Upper lobe of right lung (tissue), 1 donor: ENCODE results near the gene PIK3R4. TPM values are rescaled to one million over a fixed set of nuclear protein-coding genes. Genes with fewer than 3 reads are reported as not detected.
A peak's percentile ranks its signal among the peaks of the same experiment; 100 is the strongest.

Experiments used
- ATAC-seq: fragments of 200-7000 bp; cut with Tn5 transposase; one replicate; pipeline ENCODE4 v1.9.1; 2020; ENCODE audit warnings: mild to moderate bottlenecking, moderate library complexity
- DNase-seq: peaks from one replicate; pipeline ENCODE4 v3.0.0-alpha.2; 2020
- H3K27ac ChIP-seq: fragments of 200-600 bp; one replicate; pipeline ENCODE4 v1.8.0; 2022
- H3K27me3 ChIP-seq: fragments of 200-600 bp; one replicate; pipeline ENCODE4 v1.8.0; 2022; ENCODE audit warnings: mild to moderate bottlenecking
- H3K36me3 ChIP-seq: fragments of 200-600 bp; one replicate; pipeline ENCODE4 v1.8.0; 2022
- H3K4me1 ChIP-seq: fragments of 200-600 bp; one replicate; pipeline ENCODE4 v1.8.0; 2022
- H3K4me3 ChIP-seq: fragments of 200-600 bp; one replicate; pipeline ENCODE4 v1.8.0; 2022; ENCODE audit warnings: mild to moderate bottlenecking
- H3K9me3 ChIP-seq: fragments of 200-600 bp; one replicate; pipeline ENCODE4 v1.8.0; 2022
- CTCF ChIP-seq: fragments of 200-600 bp; IDR thresholded peaks from one replicate; pipeline ENCODE4 v1.8.0; 2022; ENCODE audit warnings: antibody characterized with exemption
- intact Hi-C: fragments of 100-400 bp; cut with DNase I; formaldehyde crosslinking; loops from one replicate; pipeline ENCODE4 v1.11.0; 2022
- total RNA-seq: library from RNA; stranded (reverse); fragmentation: NEBNext Ultra II Directional; extraction: Animal tissue kit (Norgen Biotek cat#: 25700); gene quantifications from one replicate; pipeline ENCODE4 v1.2.1, GENCODE V29; 2021
- donor health status: DM: no; HTN: yes; CAD: no; lungs with severe emphysema.

PIK3R4 gene
- total RNA-seq, 1 donor from 2014 or later: 32.2 TPM

- Histone ChIP-seq H3K9me3 (no peaks in the 10 kb centered on the region), H3K27ac (no peak overlapping the region), H3K36me3 (no peaks in the 10 kb centered on the region), H3K4me1 (no peaks in the 10 kb centered on the region), H3K27me3 (no peaks in the 10 kb centered on the region), H3K4me3 (no peak overlapping the region)
- intact Hi-C loops: no loop called here
- TF ChIP-seq CTCF: no peak
- ATAC-seq (no peak), DNase-seq (no peak)
Measured at GRCh38 chr3:130757611-130758150, 11.1 kb upstream of the PIK3R4 start.

GRCh38 chr3:130755666-130756065, 9.0 kb upstream of the PIK3R4 start:
- ATAC-seq (no peak), DNase-seq (no peak)
- no peak for TF ChIP-seq CTCF
- Histone ChIP-seq H3K4me3 (no peak overlapping the region), H3K9me3 (no peaks in the 10 kb centered on the region), H3K36me3 (no peaks in the 10 kb centered on the region), H3K27ac (no peak overlapping the region), H3K27me3 (no peaks in the 10 kb centered on the region), H3K4me1 (no peaks in the 10 kb centered on the region)
- intact Hi-C loops: no loop called here

GRCh38 chr3:130748981-130749380, 2.4 kb upstream of the PIK3R4 start:
- intact Hi-C loops: no loop called here
- ATAC-seq: no peak
- Histone ChIP-seq H3K4me3 (no peak overlapping the region), H3K27me3 (no peaks in the 10 kb centered on the region), H3K36me3 (peaks cover 4% of the 10 kb centered on the region), H3K4me1 (peaks cover 16% of the 10 kb centered on the region), H3K9me3 (no peaks in the 10 kb centered on the region), H3K27ac (no peak overlapping the region)
- TF ChIP-seq CTCF: no peak
- no peak for DNase-seq

GRCh38 chr3:130748467-130748861, 1.8 kb upstream of the PIK3R4 start:
- no peak for DNase-seq
- TF ChIP-seq CTCF: no peak
- peaks cover 9% of the 10 kb centered on the region for H3K36me3 ChIP-seq
- no peaks in the 10 kb centered on the region for H3K27me3 ChIP-seq
- H3K9me3 ChIP-seq: no peaks in the 10 kb centered on the region
- H3K27ac ChIP-seq: peak overlapping the region; percentile 90
- intact Hi-C loops: no loop called here
- H3K4me3 ChIP-seq: peak overlapping the region; percentile 86
- H3K4me1 ChIP-seq: peaks cover 21% of the 10 kb centered on the region
- no peak for ATAC-seq

- Histone ChIP-seq H3K27me3 (no peaks in the 10 kb centered on the region), H3K4me1 (peaks cover 42% of the 10 kb centered on the region), H3K36me3 (peaks cover 15% of the 10 kb centered on the region), H3K4me3 (no peak overlapping the region), H3K9me3 (no peaks in the 10 kb centered on the region), H3K27ac (no peak overlapping the region)
- TF ChIP-seq CTCF: no peak
- DNase-seq: no peak
- no peak for ATAC-seq
- intact Hi-C loops: no loop called here
Measured at GRCh38 chr3:130743354-130743753, 3.3 kb downstream of the PIK3R4 start.

- TF ChIP-seq CTCF: no peak
- DNase-seq (no peak), ATAC-seq (no peak)
- Histone ChIP-seq H3K4me3 (no peak overlapping the region), H3K27ac (no peak overlapping the region), H3K27me3 (no peaks in the 10 kb centered on the region), H3K9me3 (no peaks in the 10 kb centered on the region), H3K36me3 (peaks cover 15% of the 10 kb centered on the region), H3K4me1 (peaks cover 42% of the 10 kb centered on the region)
- intact Hi-C loops: no loop called here
Measured at GRCh38 chr3:130741946-130742610, 4.6 kb downstream of the PIK3R4 start.
